GM19351 (cell line): ENCODE measurements around the gene CT47B1.
A peak's percentile ranks its signal among the peaks of the same experiment; 100 is the strongest.
"Not testable (repeated sequence)": the region's sequence is repeated elsewhere in the genome, so short reads cannot be mapped to it uniquely, and the experiment has no call there.

Experiments used
- ATAC-seq: cut with Tn5 transposase; IDR thresholded peaks from one replicate; pipeline ENCODE4 v1.9.1; 2021; ENCODE audit warnings: mild to moderate bottlenecking, moderate library complexity; ENCODE audit not compliant: unreplicated experiment

Gene CT47B1

DNA sequence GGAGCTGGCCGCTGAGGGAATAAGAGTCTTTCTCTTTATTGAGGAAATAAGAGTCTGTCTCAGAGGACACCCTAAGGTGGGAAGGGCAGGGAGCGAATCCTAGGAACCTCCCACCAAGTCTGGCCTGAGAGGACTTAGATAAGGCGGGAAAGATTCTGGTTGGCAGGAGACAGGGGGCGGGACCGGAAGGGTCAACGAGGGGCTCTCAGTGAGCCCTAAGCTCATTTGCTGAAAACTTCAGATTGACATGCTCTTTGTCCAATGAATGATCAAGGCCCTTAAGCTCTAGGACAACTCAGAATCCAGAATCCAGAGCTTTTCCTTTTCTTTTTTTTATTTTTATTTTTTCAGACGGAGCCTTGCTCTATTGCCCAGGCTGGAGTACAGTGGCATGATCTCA lies at the start of gene CT47B1:
CT47B1 (minus strand) TSS at position 101 of the 400 bp plus-strand sequence. CDS start 196 bp downstream, outside the sequence.
- ATAC-seq: not testable (repeated sequence)

DNA sequence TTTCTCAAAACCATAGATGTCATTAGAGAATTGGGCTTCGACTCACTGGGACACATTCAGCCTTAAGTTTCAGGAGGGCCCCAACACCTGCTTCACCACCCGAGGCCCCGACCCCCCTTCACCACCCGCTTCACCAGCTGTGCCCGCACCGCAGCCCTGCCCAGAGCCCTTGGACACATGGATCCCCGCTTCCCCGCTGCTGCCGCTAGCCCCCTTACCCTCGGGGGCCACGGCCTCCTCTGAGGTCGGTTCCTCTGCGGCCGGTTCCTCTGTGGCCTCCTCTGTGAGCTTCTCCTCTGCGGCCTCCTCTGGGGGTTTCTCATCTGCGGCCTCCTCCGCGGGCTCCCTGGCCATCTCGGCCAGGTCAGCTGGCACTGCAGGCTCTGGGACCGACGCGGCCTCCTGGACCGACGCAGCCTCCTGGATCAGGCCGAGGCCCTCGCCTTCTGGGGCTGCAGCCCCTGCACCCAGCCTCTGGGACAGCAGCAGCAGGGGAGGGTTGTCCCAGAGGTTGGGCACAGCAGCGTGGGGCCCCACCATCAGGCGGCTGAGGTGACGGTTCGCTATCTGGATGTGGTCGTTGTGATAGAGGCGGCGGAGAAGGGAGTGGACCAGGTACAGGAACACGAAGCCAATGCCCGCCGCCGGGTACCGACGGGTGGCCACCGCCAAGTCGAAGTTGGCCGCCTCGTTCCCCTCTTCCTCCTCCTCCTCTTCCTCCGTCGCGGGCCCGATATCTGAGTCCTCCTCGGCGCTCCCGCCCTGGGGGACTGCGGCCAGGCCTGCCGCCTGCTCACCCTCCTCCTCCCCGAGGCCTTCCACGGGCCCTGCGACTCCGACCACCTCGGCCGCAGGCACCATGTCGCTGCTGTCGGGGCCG lies 748 bp downstream of the CT47B1 start:
- ATAC-seq: no peak

DNA sequence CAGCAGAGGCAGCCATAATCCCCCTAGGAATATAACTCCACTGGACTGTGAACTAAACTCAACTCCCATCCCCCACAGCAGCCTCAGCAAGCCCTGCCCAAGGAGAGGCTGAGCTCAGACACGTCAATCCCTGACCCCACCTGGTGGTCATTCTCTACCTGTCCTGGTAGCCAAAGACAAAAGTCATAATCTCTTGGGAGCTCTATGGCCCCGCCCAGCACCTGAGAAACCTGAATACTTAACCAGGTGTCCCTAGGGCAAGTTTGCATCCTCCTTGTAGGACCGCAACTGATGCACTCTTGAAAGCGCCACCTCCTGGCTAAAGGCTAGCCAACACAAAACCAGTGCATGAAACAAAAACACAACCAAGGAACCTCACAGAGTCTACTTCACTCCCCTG lies 18.4 kb downstream of the CT47B1 start:
- ATAC-seq: peak; percentile 39

DNA sequence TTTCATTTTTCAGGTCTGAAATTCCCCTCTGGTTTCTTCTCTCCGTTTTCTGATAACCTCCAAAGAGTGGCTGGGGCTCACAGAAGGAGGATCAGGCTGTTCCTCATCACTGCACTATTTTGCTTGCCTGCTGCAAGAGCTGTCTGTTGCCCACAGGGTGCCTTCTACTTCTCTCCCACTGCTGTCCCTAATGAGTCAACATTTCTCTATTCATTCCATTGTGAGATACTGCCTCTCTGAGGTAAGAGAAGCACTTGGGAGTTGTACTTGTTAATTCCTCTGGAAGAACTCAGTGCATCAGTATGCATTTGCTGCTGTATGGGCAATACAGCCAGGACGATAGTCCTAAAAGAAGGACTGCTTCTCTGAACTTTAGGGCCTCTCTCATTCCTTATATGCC lies 34.8 kb downstream of the CT47B1 start:
- no peak for ATAC-seq

DNA sequence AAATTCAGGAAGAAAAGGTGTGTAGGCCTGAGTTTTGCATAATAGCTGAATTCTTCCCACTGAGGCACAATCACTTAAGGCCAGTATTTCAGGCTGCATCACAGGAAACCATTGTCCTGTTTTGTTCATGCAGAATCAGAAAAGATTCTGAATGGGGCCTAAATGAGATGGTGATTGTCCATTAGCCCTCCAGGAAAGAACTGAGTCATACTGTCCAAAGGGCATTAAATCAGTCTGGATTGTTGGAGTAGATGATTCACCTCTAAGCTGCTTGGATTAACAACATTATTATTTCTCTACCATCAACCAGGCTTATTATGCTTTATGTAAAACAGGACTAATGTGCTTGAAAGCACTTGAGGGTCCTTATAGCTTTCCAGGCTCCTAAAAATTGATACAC lies 36.2 kb downstream of the CT47B1 start:
- no peak for ATAC-seq

DNA sequence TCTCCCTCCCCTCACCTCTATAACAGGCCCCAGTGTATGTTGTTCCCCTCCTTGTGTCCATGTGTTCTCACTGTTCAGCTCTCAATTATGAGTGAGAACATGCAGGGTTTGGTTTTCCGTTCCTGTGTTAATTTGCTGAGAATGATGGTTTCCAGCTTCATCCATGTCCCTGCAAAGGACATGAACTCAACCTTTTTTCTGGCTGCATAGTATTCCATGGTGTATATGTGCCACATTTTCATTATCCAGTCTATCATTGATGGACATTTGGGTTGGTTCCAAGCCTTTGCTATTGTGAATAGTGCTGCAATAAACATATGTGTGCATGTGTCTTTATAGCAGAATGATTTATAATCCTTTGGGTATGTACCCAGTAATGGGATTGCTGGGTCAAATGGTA lies 48.5 kb downstream of the CT47B1 start:
- not testable (repeated sequence) for ATAC-seq

DNA sequence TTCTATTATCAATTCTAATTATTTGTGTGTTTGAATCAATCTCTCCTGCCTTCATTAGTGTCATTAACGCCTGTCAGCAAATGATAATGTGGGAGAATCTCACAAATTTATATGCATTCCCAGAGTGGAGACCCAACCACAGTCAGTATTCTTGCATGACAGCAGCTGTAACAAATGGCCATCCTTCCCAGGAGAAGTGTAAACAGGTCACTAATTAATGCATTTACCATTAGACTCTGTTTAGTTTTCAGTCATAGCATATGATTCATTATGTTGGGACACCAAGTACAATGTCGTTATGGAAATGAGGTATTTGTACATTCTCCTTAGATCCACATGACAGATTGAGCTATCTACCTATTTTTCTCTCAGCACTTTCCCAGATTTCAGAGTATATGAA lies 50.5 kb downstream of the CT47B1 start:
- ATAC-seq: no peak

DNA sequence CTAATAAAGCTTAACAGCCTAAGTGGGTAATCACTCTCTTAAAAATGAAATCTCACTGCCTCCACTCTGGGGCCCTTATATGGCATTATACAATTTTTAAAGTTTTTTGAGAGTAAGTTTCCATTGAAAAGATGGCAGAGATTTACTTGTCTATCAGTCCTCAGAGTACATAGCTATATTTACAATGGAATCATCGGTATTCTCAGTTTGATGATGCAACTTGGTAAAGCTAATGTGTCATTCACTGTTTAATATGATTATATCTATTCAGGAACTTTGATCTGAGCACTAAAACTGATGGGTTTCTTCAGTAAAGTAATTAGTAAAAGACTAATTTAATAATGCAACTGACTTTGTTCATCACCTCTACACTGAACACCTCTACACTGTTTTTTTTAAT lies 51.6 kb downstream of the CT47B1 start:
- no peak for ATAC-seq

DNA sequence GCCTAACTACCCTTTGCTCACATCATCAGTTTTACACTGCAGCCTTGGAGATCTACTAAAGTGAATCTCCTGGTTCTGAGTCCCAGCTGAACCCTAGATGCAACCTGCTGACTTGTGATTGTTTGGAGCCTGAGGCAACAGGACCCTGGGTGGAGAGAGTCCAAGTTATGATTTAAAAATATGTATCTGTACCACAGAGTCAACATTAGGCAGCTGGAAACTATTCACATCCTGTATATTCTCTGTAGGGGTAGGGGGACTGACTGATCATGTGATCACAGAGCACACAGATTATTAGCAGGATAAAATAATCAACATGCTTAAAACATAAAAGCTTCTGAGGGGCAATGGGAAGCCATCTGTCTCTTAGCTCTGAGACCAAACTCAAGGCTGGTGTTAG lies 52.1 kb downstream of the CT47B1 start:
- ATAC-seq: no peak
